Left hindlimb (tissue), 1 donor: Measurements from ENCODE around the gene HERPUD2.

Experiments used
- DNase-seq: peaks from one replicate; pipeline ENCODE4 v3.0.0-alpha.2; 2018

HERPUD2 gene, protein sequence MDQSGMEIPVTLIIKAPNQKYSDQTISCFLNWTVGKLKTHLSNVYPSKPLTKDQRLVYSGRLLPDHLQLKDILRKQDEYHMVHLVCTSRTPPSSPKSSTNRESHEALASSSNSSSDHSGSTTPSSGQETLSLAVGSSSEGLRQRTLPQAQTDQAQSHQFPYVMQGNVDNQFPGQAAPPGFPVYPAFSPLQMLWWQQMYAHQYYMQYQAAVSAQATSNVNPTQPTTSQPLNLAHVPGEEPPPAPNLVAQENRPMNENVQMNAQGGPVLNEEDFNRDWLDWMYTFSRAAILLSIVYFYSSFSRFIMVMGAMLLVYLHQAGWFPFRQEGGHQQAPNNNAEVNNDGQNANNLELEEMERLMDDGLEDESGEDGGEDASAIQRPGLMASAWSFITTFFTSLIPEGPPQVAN

DNA sequence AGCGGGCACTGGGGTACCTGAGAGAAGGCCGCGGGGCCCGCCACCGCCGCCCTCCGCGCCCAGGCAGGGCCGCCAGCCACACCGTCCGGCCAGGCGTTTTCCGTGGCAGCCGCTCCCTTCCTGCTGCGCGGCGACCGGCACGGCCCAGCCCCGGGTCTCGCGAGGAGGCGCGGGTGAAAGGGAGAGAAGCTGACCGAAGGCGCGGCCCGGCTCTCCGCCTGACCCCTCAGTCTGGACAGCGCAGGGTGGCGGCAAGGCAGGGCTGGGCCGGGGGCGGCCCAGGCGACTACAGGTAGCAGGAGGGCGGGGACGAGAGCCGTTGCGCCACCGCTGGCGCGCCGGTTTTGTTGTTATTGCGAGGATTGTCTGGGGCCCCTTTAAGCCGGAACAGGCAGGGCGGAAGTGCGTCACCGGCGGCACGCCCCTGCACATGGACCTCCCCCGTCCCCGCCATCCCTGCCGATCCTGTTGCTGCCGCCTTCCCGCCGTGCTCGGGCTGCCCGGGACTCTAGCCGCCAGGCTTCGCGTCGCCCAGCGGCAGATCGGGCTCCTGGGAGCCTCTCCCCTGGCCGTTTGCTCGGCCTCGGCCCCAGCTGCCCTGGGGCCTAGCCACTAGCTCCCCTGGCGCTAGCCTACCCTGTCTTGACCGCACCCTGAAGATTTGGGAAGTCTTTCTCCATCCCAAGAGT is at the start of gene HERPUD2:
TSS of gene HERPUD2 (minus strand) at position 352 of the 689 bp plus-strand sequence. CDS start 805 bp downstream, outside the sequence.
- peak; percentile 94 for DNase-seq

DNA sequence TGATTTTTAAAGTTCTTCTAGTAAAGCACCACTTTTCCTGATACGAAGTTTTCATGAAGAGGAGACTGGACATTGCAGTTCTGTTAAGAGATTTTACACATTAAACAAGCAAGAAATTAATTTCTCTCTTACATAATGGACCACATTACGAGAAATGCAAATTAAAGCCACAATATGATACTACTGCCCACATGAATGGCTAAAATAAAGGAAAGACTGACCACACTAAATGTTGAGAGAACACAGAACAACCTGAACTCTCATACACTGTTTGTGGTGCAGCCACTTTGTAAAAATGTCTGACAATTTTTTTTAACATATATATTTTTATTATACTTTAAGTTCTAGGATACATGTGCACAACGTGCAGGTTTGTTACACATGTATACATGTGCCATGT is 44.0 kb upstream of the HERPUD2 start:
- DNase-seq, result no peak

DNA sequence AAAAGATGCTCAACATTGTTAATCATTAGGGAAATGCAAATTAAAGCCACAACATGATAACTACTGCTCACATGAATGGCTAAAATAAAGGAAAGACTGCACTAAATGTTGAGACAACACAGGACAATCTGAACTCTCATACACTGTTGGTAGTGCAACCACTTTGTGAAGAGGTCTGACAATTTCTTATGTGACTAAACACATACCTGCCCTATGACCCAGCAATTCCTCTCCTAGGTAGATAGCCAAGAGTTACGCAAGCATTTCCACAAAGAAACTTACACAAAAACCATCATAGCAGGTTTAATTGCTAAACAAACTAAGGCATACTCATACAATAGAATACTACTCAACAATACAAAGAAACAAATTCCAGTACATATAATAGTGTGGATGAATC is 41.8 kb upstream of the HERPUD2 start:
- DNase-seq, result no peak

DNA sequence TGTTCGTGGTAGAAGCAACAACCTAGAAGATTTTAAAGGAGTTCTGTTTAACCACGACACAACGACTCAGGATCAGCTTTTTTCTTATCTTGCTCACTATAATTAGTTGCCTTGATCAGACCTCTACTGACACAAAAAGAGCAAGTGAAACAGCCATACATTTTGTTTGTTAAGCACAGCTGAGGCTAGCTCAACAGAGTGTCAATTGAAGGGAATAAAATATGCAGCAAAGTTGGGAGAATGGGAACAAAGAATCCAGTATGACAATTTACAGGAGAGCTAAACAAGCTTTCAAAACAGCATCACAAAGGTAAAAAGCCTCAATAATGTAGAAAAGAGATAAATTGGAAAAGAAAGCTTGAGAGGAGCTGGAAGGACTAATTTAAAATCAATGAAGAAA is 40.5 kb upstream of the HERPUD2 start:
- no peak for DNase-seq

DNA sequence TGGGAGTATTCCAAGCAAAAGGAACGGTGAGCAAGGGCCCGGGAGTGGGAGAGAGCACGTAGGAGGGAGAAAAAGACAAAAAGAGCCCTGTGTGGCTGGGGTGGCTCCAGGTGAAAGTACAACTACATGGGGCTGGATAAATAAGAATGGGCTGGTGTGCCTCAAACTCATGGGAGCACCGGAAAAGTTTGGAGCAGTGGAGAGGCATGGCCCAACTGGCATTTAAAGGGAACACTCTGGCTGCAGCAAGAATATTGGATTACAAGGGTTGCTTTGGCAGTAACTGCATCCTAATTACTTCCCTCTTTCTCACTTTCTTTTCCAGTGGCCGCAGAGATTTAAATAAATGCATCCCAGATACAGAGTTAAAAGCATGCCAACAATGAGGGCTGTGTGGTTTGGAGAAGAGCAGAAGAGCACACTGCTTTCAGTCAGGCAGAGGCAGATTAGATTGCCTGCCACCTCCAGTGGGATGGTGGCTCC is 39.1 kb upstream of the HERPUD2 start:
- no peak for DNase-seq

DNA sequence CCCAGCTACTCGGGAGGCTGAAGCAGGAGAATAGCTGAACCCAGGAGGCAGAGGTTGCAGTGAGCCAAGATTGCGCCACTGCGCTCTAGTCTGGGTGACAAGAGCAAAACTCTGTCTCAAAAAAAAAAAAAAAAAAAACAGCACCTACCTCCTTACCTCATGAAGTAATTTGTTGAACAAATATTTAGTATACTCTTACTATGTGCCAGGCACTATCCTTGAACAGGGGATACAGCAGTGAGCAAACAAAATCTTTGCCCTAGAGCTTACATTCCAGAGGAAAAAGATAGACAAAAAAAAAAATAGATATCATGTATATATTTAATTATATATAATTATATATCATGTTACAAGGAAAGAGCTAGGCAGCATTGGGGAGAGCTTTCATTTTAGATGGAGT is 36.4 kb upstream of the HERPUD2 start:
- DNase-seq, result no peak

DNA sequence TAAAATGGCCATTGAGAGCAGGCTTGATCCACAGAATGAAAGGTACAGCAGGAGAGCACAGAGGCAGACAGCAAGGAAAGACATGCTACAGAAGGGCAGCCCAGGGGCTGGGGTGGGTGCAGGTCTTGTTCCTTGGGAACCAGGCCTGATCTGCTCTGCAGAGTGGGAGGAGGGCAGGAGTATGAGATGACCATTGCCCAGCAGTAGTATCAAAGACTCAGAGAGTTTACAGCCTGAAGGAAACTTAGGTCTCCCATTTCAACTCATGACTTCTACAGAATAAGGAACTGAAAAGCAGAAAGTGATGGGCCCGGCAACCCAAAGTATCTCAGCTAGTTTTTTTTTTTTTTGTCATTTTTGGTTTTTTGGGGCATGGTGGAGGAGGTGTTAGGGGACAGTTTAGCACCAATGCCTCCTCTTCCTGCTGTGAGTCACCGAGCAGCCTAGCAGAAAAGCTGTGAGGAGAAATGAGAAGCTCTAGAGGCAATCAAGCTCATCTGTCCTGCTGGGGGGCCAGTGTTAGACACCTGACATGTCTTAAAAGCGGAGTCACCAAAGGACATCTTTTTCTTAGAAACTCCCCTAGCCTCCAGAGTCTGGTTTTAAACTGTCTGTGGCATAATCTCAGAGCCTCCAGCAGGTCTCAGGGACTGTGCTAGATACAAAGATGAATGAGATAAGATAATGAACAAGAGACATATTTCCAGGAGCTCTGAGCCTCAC is 34.3 kb upstream of the HERPUD2 start:
- DNase-seq, result no peak

DNA sequence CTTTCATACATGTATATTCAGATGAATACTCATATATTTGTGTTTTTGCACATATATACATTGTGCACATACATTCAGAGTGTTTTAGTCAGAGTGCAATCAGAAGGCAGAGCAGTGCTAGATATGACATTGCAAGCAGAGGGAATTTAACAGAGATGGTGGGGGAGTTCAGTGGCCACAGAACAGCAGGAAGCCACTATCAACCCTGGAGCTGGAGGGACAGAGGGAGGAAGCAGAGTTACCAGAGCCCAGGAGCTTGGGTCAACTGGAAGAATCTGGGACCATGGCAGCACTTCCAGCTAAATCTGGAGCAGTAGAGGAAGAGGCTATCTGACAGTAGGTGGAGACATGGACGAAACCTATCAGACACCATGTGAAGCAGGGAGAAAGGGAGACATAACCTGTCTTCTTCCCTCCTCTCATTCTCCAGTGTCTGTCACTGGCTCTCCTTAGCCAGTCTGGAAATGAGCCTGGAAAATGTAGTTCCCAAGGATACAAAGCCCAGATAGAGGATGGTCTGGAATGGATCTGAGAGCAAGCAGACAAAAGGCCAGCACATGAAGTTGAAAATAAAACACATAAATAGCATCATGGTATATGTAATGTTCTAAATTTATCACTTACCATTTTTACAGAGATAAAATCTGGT is 33.6 kb upstream of the HERPUD2 start:
- no peak for DNase-seq

DNA sequence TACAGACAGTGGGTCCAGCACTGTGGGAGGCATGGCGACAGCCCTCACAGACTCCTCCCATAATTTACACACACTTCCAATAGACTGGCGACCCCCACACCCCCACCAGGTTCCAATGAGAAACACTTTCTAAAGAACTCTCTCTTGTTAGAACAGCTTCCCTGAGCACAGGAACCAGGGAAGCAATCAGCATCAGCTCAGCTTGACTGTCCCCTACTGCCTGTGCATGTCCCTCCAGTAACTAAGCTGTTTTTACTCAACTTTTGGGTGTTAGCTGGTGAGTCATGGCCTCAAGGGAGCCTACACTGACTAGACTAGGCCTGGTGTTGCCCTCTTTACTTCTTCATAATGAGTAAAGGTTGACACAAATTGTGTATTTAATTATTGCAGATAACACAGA is 32.6 kb upstream of the HERPUD2 start:
- no peak for DNase-seq

DNA sequence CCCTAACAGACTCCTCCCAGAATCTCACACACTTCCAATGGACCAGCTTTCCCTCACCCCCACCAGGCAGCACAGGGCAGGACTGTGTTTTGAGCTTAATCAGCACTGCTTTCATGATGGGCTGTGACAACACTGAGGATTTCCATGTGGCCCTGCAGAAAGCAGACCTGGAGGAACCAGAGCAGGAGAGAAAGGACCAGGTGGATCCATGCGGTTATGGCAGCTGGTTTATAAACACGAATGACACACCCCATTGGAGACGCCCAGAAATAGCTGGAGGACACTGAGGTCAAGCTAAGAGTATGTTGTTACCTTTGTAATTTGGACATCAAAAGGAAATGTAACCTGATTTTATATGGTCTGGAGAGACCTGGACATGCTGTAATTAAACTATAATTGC is 31.7 kb upstream of the HERPUD2 start:
- no peak for DNase-seq

DNA sequence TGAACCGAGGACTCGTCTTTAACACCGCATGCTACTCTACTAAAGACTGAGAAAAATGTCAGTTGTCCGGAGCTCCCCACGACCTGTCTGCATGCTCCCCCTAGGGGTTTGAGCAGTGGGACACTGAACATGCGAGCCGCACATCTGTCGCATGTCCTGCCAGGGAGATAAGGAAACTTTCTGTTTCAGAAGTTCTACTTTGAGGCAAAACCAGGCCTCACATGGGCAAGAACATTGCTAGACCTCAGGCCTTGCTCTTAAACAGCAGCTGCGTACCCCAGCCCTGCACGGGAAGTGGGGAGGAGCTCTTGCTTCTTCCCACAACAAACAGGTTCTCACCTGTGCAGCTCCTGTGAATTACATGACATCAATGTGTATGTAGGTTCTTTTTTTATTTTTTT is 30.3 kb upstream of the HERPUD2 start:
- no peak for DNase-seq

DNA sequence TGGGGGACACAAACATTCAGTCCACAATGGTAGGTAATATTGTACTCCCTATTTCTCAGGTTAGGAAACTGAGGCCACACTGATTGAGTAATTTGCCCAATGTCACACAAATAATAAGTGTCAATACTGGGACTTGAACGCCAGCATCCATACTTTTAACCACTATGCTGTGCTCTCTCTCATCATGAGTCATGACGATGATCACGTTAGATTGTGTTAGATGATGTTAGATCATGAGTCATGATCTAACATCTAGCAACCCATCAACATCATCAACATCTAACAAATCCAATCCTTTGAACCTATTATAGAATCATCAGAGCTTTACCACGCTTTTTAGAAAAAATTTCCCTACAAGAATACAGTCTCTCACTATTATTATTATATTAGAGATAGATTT is 28.1 kb upstream of the HERPUD2 start:
- no peak for DNase-seq

DNA sequence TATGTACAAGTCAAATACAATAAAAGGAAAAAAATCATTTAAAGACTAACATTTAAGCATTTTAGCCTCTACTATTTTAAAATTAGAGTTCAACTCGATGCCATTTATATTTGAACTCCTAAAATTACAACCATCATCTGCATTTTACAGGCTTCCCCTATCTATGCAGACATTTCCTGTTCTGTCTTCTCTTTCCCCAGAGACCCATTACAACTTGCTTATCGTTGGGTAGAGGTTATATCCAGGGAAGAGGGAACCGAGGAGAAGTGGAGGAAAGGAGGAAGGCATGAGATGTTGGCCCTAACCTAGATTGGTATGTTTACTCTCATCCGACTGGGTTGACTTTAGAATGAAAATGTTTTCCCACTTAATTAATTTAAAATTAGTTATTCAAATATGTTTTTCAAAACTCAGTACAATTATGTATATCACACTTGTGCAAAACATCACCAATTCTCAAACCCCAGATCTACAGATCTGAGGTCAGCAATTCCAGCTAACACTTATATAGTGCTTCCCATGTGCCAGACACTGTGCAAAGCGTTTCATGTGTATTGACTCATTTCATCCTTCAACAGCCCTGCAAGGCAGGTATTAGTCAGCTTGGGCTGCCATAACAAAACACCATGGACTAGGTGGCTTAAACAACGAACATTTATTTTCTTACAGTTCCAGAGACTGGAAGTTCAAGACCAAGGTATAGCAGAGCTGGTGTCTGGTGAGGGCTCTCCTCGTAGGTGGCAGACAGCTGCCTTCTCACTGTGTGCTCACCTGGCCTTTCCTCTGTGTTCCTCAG is 27.3 kb upstream of the HERPUD2 start:
- no peak for DNase-seq

DNA sequence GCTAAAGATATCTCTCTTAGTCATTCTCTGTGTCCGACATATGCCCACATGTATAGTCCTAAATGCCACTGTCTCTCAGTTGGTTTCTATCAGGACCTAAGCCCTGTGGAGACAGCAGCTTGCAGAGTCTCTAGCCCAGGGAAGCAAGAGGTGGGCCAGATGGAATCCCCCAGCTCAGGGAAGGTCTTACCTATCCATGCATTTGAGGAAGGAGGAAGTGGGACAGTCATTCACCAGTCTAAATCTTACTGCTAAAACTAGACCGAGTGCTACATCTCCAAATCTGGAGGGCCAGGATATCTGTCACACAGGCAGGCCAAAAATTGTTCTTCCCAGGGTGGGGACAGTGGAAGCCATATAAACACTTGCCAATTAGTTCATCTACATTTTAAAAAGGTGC is 26.4 kb upstream of the HERPUD2 start:
- no peak for DNase-seq

DNA sequence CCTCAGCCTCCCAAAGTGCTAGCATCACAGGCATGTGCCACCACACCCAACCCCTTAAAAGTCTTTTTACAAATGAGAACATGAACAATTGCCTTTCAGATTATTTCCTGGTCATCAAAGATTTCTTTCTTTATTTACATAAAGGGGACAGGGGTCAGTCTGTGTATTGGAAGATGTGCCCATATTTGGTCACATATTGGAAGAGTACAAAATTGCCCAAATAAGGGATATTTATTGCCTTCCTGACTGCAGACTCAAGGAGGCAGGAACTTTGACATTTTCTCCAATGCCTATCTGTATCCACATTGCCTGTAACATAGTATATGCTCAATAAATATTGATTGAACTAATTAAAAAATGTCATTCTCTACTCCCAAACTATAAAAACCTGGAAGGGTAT is 25.9 kb upstream of the HERPUD2 start:
- no peak for DNase-seq

DNA sequence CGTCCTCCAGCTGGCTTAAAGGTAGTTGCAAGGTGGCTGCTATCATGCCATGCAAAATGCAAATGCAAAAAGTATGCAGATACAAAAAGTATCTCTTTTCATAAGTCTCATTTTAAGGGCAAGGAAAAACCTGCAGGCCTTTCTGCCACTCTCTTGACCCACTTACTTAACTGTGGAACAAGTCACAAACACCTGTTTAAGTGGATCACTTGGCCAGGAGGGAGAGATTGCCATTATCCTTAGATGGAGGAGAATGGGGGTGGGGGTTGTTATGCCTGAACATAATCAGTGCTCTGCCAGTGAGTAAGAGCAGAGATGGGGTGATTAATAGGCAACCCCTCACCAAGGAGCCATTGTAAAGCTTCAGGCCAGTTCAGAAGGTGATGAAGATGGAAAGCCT is 25.1 kb upstream of the HERPUD2 start:
- DNase-seq, result no peak

DNA sequence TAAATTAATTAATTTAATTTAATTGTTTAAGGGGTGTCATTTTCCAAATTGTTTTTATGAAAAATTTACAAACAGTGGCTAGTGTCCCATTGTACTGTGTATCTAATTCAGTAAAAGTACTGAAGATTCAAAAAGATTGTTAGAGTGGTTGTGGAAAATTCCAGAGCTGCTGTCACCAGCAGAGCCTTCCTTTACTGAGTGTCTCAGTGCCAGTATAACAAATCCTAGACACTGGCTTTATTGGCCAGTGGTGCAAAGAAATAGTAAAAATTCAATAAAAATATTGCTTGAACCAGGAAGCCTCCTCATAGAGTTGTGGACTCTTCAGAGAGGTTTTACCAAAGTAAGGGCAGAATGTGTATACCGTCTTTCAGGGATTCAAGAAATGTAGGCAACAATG is 23.1 kb upstream of the HERPUD2 start:
- no peak for DNase-seq

DNA sequence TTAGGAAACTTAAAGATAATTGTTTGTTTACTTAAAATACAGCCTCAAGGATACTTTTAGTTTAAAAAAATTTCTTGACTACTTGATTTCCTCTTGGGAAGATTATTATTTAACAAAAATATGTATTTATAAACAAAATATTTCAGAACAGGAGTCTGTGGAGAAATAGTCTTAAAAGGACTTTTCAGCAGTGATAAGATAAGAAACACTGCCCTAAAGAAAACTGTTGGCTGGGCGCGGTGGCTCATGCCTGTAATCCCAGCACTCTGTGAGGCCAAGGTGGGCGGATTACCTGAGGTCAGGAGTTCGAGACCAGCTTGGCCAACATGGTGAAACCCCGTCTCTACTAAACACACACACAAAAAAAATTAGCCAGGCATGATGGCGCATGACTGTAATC is 22.6 kb upstream of the HERPUD2 start:
- DNase-seq, result no peak

DNA sequence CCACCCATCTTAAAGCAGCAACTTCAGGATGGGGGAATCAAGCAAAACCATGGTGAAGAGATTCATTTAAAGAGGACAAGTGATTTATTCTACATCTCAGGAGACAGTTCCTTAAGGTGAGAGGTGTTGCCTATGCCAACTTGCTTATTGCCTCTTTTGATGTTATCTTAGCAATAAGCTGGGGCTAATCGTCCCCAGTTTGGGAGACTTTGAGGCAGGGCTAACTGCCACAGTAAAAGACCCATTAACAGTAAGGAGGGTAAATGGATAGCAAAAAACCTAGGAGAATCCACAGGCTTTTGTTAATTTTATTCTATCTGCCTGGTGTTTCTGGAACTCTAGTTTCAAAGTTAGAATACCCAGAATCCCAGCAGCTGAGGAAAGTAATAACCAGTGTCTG is 22.1 kb upstream of the HERPUD2 start:
- no peak for DNase-seq

DNA sequence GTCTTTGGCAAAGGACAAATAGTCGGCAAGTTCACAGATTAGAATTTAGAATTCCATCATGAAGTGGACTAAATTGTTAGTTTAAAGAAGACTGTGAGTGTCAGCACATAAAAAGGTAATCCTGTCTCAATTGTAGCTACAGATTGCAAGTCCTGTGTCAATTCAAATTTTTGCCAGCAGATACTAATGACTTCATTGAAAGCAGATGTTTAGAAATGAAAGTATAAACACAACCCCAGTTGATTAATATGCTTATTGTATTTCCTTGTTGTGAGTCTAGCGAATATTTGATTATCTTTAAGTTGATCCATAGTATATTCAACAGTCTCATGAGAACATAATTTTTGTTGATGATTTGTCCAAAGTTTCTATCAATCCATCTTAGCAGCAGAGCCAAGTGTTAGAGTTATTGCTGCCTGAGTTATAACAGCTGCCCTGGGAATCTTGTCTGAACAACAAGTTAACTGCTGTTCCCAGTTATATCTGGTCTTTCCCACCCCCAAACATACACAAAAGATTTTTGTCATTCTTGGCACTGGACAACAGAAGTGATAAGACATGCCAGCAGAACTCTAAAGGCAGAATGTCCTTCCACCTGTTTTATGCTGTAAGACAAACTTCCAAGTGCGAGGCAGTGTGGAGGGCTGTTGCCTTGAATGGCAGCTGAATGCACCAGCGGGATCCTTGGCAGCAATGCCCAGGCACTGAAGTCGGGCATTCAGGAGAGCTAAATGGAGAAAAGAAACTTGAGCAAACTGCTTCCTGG is 21.3 kb upstream of the HERPUD2 start:
- DNase-seq, result peak; percentile 53

DNA sequence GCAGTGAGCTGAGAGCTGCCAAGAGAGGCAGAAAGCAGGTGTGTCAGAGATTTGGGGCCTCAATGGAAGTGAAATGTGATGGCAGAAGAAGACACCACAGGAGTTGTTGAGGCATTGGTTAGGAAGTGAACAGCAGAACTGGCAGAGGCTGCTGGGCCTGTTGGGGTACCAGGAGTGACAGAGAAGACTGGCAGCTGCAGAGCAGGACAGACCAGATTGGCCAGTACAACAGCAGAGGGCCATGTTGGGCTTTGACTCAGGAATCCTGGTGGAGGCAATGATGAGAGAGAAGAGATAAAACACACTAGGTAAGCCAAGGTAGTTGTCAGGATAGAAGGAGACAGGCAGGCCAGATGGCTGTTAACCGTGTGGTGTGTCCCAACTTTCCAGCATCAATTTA is 19.9 kb upstream of the HERPUD2 start:
- DNase-seq, result no peak

DNA sequence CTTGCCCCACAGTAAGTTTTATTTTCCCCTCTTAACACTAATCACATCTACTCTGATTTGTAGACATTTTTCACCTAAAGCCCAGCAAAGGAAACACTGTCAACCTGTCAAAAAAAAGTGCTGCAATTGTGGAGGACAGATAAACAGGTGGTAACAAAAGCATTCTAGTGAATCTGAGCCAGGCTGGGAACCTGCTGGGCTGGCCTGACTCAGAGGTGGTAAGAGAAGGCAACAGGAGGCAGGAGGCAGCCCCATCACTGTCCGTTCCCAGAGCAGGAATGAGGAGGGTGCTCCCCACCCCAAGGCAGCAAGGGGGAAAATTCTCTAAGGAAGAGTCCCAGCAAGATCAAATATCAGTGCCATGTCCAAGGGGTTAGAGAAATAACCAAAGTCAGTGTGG is 19.5 kb upstream of the HERPUD2 start:
- no peak for DNase-seq
